ENCODE data around the gene SPATA31C1. TPM values are rescaled to one million over a fixed set of nuclear protein-coding genes. Genes with fewer than 3 reads are reported as not detected.
"Not testable (repeated sequence)": the region's sequence is repeated elsewhere in the genome, so short reads cannot be mapped to it uniquely, and the experiment has no call there.

SPATA31C1 gene
- total RNA-seq, 1 donor from 2014 or later = not detected

- H3K4me1 Mint-ChIP-seq; H3K27ac Mint-ChIP-seq; intact Hi-C loops (cut with micrococcal nuclease); H3K36me3 Mint-ChIP-seq (ENCODE audit: low read depth); H3K9me3 Mint-ChIP-seq; H3K27me3 Mint-ChIP-seq; H3K4me3 Mint-ChIP-seq: not testable (repeated sequence)
- DNase-seq = peak; percentile 21
These were observed 20.2 kb downstream of the SPATA31C1 start for GRCh38 chr9:87937918-87938317.

GRCh38 chr9:87938336-87938735, 20.6 kb downstream of the SPATA31C1 start:
- H3K27ac Mint-ChIP-seq; intact Hi-C loops (cut with micrococcal nuclease); H3K9me3 Mint-ChIP-seq: not testable (repeated sequence)

GRCh38 chr9:87939096-87939495, 21.3 kb downstream of the SPATA31C1 start:
- H3K27ac Mint-ChIP-seq; DNase-seq; H3K9me3 Mint-ChIP-seq; H3K4me3 Mint-ChIP-seq; intact Hi-C loops (cut with micrococcal nuclease); H3K36me3 Mint-ChIP-seq (ENCODE audit: low read depth); H3K27me3 Mint-ChIP-seq; H3K4me1 Mint-ChIP-seq: not testable (repeated sequence)

More at GRCh38 chr9:87938336-87938735, 20.6 kb downstream of the SPATA31C1 start:
- H3K4me3 Mint-ChIP-seq; H3K36me3 Mint-ChIP-seq (ENCODE audit: low read depth); H3K4me1 Mint-ChIP-seq; DNase-seq; H3K27me3 Mint-ChIP-seq: not testable (repeated sequence)

GRCh38 chr9:87944096-87944495, 26.3 kb downstream of the SPATA31C1 start:
- Mint-ChIP-seq H3K4me3 (no peak overlapping the region), H3K27me3 (peaks cover 24% of the 10 kb centered on the region), H3K4me1 (no peaks in the 10 kb centered on the region), H3K36me3 (ENCODE audit: low read depth) (no peaks in the 10 kb centered on the region), H3K9me3 (no peaks in the 10 kb centered on the region), H3K27ac (no peak overlapping the region)
- intact Hi-C loops (cut with micrococcal nuclease) = no loop called here
- DNase-seq = peak; percentile 20

- intact Hi-C loops (cut with micrococcal nuclease) = no loop called here
These were observed 26.9 kb downstream of the SPATA31C1 start for GRCh38 chr9:87944682-87945081.

GRCh38 chr9:87950296-87950695, 32.5 kb downstream of the SPATA31C1 start:
- no peaks in the 10 kb centered on the region for H3K9me3 Mint-ChIP-seq
- H3K36me3 Mint-ChIP-seq (ENCODE audit: low read depth) = no peaks in the 10 kb centered on the region
- peaks cover 2% of the 10 kb centered on the region for H3K4me1 Mint-ChIP-seq
- no peak for DNase-seq
- H3K4me3 Mint-ChIP-seq = no peak overlapping the region
- intact Hi-C loops (cut with micrococcal nuclease) = loop anchor here (2.0 to 5.0 kb wide), 3 partner anchors 629 to 1327 kb away; no protein-coding TSS in a partner anchor
- peaks cover 23% of the 10 kb centered on the region for H3K27me3 Mint-ChIP-seq
- no peak overlapping the region for H3K27ac Mint-ChIP-seq

More at GRCh38 chr9:87944682-87945081, 26.9 kb downstream of the SPATA31C1 start:
- Mint-ChIP-seq H3K4me1 (no peaks in the 10 kb centered on the region), H3K27me3 (peaks cover 24% of the 10 kb centered on the region), H3K4me3 (no peak overlapping the region), H3K27ac (no peak overlapping the region), H3K36me3 (ENCODE audit: low read depth) (no peaks in the 10 kb centered on the region), H3K9me3 (no peaks in the 10 kb centered on the region)
- no peak for DNase-seq

- H3K27ac Mint-ChIP-seq = no peak overlapping the region
- H3K4me1 Mint-ChIP-seq = peaks cover 2% of the 10 kb centered on the region
- peak; percentile 68 for DNase-seq
- H3K27me3 Mint-ChIP-seq = peaks cover 25% of the 10 kb centered on the region
- no peak overlapping the region for H3K4me3 Mint-ChIP-seq
- no peaks in the 10 kb centered on the region for H3K36me3 Mint-ChIP-seq (ENCODE audit: low read depth)
- no peaks in the 10 kb centered on the region for H3K9me3 Mint-ChIP-seq
- intact Hi-C loops (cut with micrococcal nuclease) = loop anchor here (2.0 to 5.0 kb wide), 3 partner anchors 628 to 1326 kb away; no protein-coding TSS in a partner anchor
These were observed 33.2 kb downstream of the SPATA31C1 start for GRCh38 chr9:87950765-87951488.

- Mint-ChIP-seq H3K4me3 (no peak overlapping the region), H3K9me3 (no peaks in the 10 kb centered on the region), H3K27me3 (peaks cover 22% of the 10 kb centered on the region), H3K4me1 (peaks cover 5% of the 10 kb centered on the region), H3K27ac (no peak overlapping the region), H3K36me3 (ENCODE audit: low read depth) (no peaks in the 10 kb centered on the region)
- no peak for DNase-seq
- intact Hi-C loops (cut with micrococcal nuclease) = loop anchor here (5.0 kb wide), 2 partner anchors 788 to 1323 kb away; no protein-coding TSS in a partner anchor
These were observed 36.5 kb downstream of the SPATA31C1 start for GRCh38 chr9:87954230-87954629.

GRCh38 chr9:87957839-87958238, 40.1 kb downstream of the SPATA31C1 start:
- peaks cover 36% of the 10 kb centered on the region for H3K27me3 Mint-ChIP-seq
- no peaks in the 10 kb centered on the region for H3K9me3 Mint-ChIP-seq
- DNase-seq = no peak
- no peak overlapping the region for H3K4me3 Mint-ChIP-seq
- no peaks in the 10 kb centered on the region for H3K36me3 Mint-ChIP-seq (ENCODE audit: low read depth)
- intact Hi-C loops (cut with micrococcal nuclease) = no loop called here
- H3K4me1 Mint-ChIP-seq = peaks cover 5% of the 10 kb centered on the region
- H3K27ac Mint-ChIP-seq = no peak overlapping the region

- H3K4me1 Mint-ChIP-seq = peaks cover 5% of the 10 kb centered on the region
- H3K27me3 Mint-ChIP-seq = peaks cover 36% of the 10 kb centered on the region
- DNase-seq = no peak
- H3K27ac Mint-ChIP-seq = no peak overlapping the region
- H3K36me3 Mint-ChIP-seq (ENCODE audit: low read depth) = no peaks in the 10 kb centered on the region
- H3K4me3 Mint-ChIP-seq = no peak overlapping the region
- H3K9me3 Mint-ChIP-seq = no peaks in the 10 kb centered on the region
- intact Hi-C loops (cut with micrococcal nuclease) = no loop called here
These were observed 40.8 kb downstream of the SPATA31C1 start for GRCh38 chr9:87958591-87958990.

GRCh38 chr9:87959916-87960581, 42.3 kb downstream of the SPATA31C1 start:
- H3K36me3 Mint-ChIP-seq (ENCODE audit: low read depth) = no peaks in the 10 kb centered on the region
- peaks cover 30% of the 10 kb centered on the region for H3K27me3 Mint-ChIP-seq
- no peak overlapping the region for H3K4me3 Mint-ChIP-seq
- H3K4me1 Mint-ChIP-seq = peaks cover 3% of the 10 kb centered on the region
- DNase-seq = no peak
- no peak overlapping the region for H3K27ac Mint-ChIP-seq
- H3K9me3 Mint-ChIP-seq = no peaks in the 10 kb centered on the region
- intact Hi-C loops (cut with micrococcal nuclease) = no loop called here

GRCh38 chr9:87963770-87964169, 46.0 kb downstream of the SPATA31C1 start:
- H3K36me3 Mint-ChIP-seq (ENCODE audit: low read depth) = no peaks in the 10 kb centered on the region
- no peak overlapping the region for H3K27ac Mint-ChIP-seq
- DNase-seq = no peak
- no peaks in the 10 kb centered on the region for H3K4me1 Mint-ChIP-seq
- no peaks in the 10 kb centered on the region for H3K9me3 Mint-ChIP-seq
- intact Hi-C loops (cut with micrococcal nuclease) = no loop called here
- peaks cover 16% of the 10 kb centered on the region for H3K27me3 Mint-ChIP-seq
- H3K4me3 Mint-ChIP-seq = no peak overlapping the region

- Mint-ChIP-seq H3K27ac (no peak overlapping the region), H3K4me3 (no peak overlapping the region), H3K4me1 (no peaks in the 10 kb centered on the region), H3K27me3 (peaks cover 12% of the 10 kb centered on the region), H3K36me3 (ENCODE audit: low read depth) (no peaks in the 10 kb centered on the region), H3K9me3 (no peaks in the 10 kb centered on the region)
- no peak for DNase-seq
- intact Hi-C loops (cut with micrococcal nuclease) = no loop called here
These were observed 47.1 kb downstream of the SPATA31C1 start for GRCh38 chr9:87964826-87965225.

- DNase-seq = peak; percentile 45
- Mint-ChIP-seq H3K9me3 (no peaks in the 10 kb centered on the region), H3K4me3 (no peak overlapping the region), H3K4me1 (no peaks in the 10 kb centered on the region), H3K27me3 (peaks cover 4% of the 10 kb centered on the region), H3K36me3 (ENCODE audit: low read depth) (no peaks in the 10 kb centered on the region), H3K27ac (no peak overlapping the region)
- intact Hi-C loops (cut with micrococcal nuclease) = no loop called here
These were observed 50.4 kb downstream of the SPATA31C1 start for GRCh38 chr9:87968155-87968554.

All from activated CD4-positive, alpha-beta T cell treated with anti-CD3 and anti-CD28 coated beads, Interleukin-2, amount 10 ng/mL, durations not matched to agents 24 days and 14 days (primary cell).